ENCODE measurements around the gene ZNF688. TPM values are rescaled to one million over a fixed set of nuclear protein-coding genes. Genes with fewer than 3 reads are reported as not detected.

ZNF688 gene
- total and polyA plus RNA-seq, 2 experiments from 2014 or later, result 10.4 to 14.7 TPM

GRCh38 chr16:30554557-30555314 is 16.8 kb downstream of the ZNF688 start:
- H3K4me3 ChIP-seq, result no peak overlapping the region
- H3K4me1 ChIP-seq (ENCODE audit: insufficient read depth), result no peaks in the 10 kb centered on the region
- no peak overlapping the region for H3K4me2 ChIP-seq (ENCODE audit: unreplicated experiment)
- H3F3A ChIP-seq (ENCODE audit: insufficient read depth), result no peaks in the 10 kb centered on the region
- no peak overlapping the region for H3K9ac ChIP-seq
- H3K36me3 ChIP-seq (ENCODE audit: low read depth), result no peaks in the 10 kb centered on the region
- H3K79me2 ChIP-seq (ENCODE audit: insufficient read depth), result peaks cover 37% of the 10 kb centered on the region
- H3K27me3 ChIP-seq (replicated peaks; ENCODE audit: insufficient read depth), result no peaks in the 10 kb centered on the region
- H3K27ac ChIP-seq, result no peak overlapping the region
- no peaks in the 10 kb centered on the region for H3K9me3 ChIP-seq (ENCODE audit: low read depth)
- no peak for TF ChIP-seq EZH2 (IDR thresholded peaks at IDR 0.05; ENCODE audit: insufficient read depth, poor library complexity, severe bottlenecking)
- TF ChIP-seq EZH2phosphoT487 (IDR thresholded peaks at IDR 0.05; ENCODE audit: insufficient read depth, low read depth), result no peak
- H4K20me1 ChIP-seq (ENCODE audit: insufficient read depth), result no peaks in the 10 kb centered on the region
- WGBS, 2 experiments (ENCODE audit: low coverage in 1 of 2, low lambda C conversion rate in 2 of 2, missing lambda C conversion rate in 2 of 2), result 96 to 99% methylated on average over 18 of the region's 18 CpGs
- no peak for DNase-seq
- in situ Hi-C loops (cut with MboI), result no loop called here
- H3K9me2 ChIP-seq (ENCODE audit: insufficient read depth), result no peaks in the 10 kb centered on the region
- no peak overlapping the region for H2AFZ ChIP-seq

- 95 to 100% methylated on average over 2 of the region's 2 CpGs for WGBS, 2 experiments (ENCODE audit: low coverage in 1 of 2, low lambda C conversion rate in 2 of 2, missing lambda C conversion rate in 2 of 2)
- in situ Hi-C loops (cut with MboI), result no loop called here
These were observed 18.1 kb downstream of the ZNF688 start for GRCh38 chr16:30553393-30553899.

DNA sequence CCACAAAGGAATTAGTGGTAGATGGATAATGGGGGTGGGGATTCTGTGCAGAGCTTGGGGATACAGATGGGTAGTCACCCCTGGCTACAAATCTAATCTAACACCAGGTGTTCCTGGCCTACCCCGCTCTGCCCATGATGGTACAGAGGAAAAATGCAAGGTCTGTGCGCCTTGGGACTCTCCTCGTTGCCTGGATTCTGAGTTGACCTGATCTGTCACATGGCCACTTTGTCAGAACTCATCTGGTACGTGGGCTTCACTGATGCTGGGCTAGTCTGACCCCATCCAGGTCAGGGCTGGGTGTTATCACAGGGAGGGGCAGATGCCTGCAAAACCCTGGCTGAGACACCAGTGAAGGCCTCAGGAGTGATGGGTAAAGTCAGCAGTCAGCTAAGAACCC is 18.6 kb downstream of the ZNF688 start:
- no peak for DNase-seq
- 88 to 96% methylated on average over 4 of the region's 4 CpGs for WGBS, 2 experiments (ENCODE audit: low coverage in 1 of 2, low lambda C conversion rate in 2 of 2, missing lambda C conversion rate in 2 of 2)
- no peak overlapping the region for H3K4me3 ChIP-seq

More at GRCh38 chr16:30553393-30553899, 18.1 kb downstream of the ZNF688 start:
- Histone ChIP-seq H3K4me2 (ENCODE audit: unreplicated experiment) (no peak overlapping the region), H3K79me2 (ENCODE audit: insufficient read depth) (peaks cover 37% of the 10 kb centered on the region), H4K20me1 (ENCODE audit: insufficient read depth) (no peaks in the 10 kb centered on the region), H3K27me3 (replicated peaks; ENCODE audit: insufficient read depth) (no peaks in the 10 kb centered on the region), H2AFZ (no peak overlapping the region), H3K9me3 (ENCODE audit: low read depth) (no peaks in the 10 kb centered on the region), H3K27ac (no peak overlapping the region), H3K9me2 (ENCODE audit: insufficient read depth) (no peaks in the 10 kb centered on the region), H3K9ac (no peak overlapping the region), H3K4me3 (no peak overlapping the region), H3K36me3 (ENCODE audit: low read depth) (no peaks in the 10 kb centered on the region), H3K4me1 (ENCODE audit: insufficient read depth) (no peaks in the 10 kb centered on the region), H3F3A (ENCODE audit: insufficient read depth) (no peaks in the 10 kb centered on the region)
- no peak for TF ChIP-seq EZH2 (IDR thresholded peaks at IDR 0.05; ENCODE audit: insufficient read depth, poor library complexity, severe bottlenecking)
- DNase-seq, result no peak

GRCh38 chr16:30551781-30552180 is 19.7 kb downstream of the ZNF688 start:
- no peak for DNase-seq
- TF ChIP-seq EZH2phosphoT487 (IDR thresholded peaks at IDR 0.05; ENCODE audit: insufficient read depth, low read depth), result no peak
- no peak for TF ChIP-seq EZH2 (IDR thresholded peaks at IDR 0.05; ENCODE audit: insufficient read depth, poor library complexity, severe bottlenecking)
- Histone ChIP-seq H2AFZ (no peak overlapping the region), H3K27me3 (replicated peaks; ENCODE audit: insufficient read depth) (no peaks in the 10 kb centered on the region), H3K79me2 (ENCODE audit: insufficient read depth) (peaks cover 25% of the 10 kb centered on the region), H3K27ac (no peak overlapping the region), H3K9me2 (ENCODE audit: insufficient read depth) (no peaks in the 10 kb centered on the region), H3K4me1 (ENCODE audit: insufficient read depth) (no peaks in the 10 kb centered on the region), H3F3A (ENCODE audit: insufficient read depth) (no peaks in the 10 kb centered on the region), H3K9me3 (ENCODE audit: low read depth) (no peaks in the 10 kb centered on the region), H4K20me1 (ENCODE audit: insufficient read depth) (no peaks in the 10 kb centered on the region), H3K4me2 (ENCODE audit: unreplicated experiment) (no peak overlapping the region), H3K36me3 (ENCODE audit: low read depth) (no peaks in the 10 kb centered on the region), H3K9ac (no peak overlapping the region), H3K4me3 (no peak overlapping the region)
- in situ Hi-C loops (cut with MboI), result no loop called here
- WGBS, 2 experiments (ENCODE audit: low coverage in 1 of 2, low lambda C conversion rate in 2 of 2, missing lambda C conversion rate in 2 of 2), result 62 to 66% methylated on average over 3 of the region's 3 CpGs

More for the DNA sequence above, 18.6 kb downstream of the ZNF688 start:
- TF ChIP-seq EZH2 (IDR thresholded peaks at IDR 0.05; ENCODE audit: insufficient read depth, poor library complexity, severe bottlenecking), result no peak
- TF ChIP-seq EZH2phosphoT487 (IDR thresholded peaks at IDR 0.05; ENCODE audit: insufficient read depth, low read depth), result no peak
- Histone ChIP-seq H3K4me2 (ENCODE audit: unreplicated experiment) (no peak overlapping the region), H3K9me2 (ENCODE audit: insufficient read depth) (no peaks in the 10 kb centered on the region), H3K36me3 (ENCODE audit: low read depth) (no peaks in the 10 kb centered on the region), H3K79me2 (ENCODE audit: insufficient read depth) (peaks cover 36% of the 10 kb centered on the region), H3K9ac (no peak overlapping the region), H3F3A (ENCODE audit: insufficient read depth) (no peaks in the 10 kb centered on the region), H3K9me3 (ENCODE audit: low read depth) (no peaks in the 10 kb centered on the region), H3K4me1 (ENCODE audit: insufficient read depth) (no peaks in the 10 kb centered on the region), H4K20me1 (ENCODE audit: insufficient read depth) (no peaks in the 10 kb centered on the region), H2AFZ (no peak overlapping the region), H3K27ac (no peak overlapping the region), H3K27me3 (replicated peaks; ENCODE audit: insufficient read depth) (no peaks in the 10 kb centered on the region)
- in situ Hi-C loops (cut with MboI), result no loop called here
